Measurements from ENCODE around the gene PTPRM.

DNA sequence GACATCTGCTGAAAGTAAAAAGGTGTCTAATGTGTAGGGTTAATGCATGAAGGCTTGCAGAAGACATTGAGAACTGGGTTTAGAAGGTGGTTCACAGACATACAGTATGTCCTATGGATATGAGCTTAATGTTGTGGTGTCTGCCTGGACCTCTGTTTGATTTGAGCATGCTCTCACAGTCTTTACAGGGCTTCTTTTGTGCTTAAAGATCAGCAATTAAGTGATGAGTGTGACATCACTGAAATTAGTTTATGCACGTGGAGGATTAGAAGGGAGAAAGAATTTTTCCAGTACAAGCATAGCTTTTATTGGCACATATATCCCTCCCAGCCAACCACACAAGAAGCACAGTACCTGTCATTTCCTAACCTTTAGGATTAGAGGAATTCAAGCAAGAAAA is 674.6 kb downstream of the PTPRM start:
- TF ChIP-seq, protein P1, sequence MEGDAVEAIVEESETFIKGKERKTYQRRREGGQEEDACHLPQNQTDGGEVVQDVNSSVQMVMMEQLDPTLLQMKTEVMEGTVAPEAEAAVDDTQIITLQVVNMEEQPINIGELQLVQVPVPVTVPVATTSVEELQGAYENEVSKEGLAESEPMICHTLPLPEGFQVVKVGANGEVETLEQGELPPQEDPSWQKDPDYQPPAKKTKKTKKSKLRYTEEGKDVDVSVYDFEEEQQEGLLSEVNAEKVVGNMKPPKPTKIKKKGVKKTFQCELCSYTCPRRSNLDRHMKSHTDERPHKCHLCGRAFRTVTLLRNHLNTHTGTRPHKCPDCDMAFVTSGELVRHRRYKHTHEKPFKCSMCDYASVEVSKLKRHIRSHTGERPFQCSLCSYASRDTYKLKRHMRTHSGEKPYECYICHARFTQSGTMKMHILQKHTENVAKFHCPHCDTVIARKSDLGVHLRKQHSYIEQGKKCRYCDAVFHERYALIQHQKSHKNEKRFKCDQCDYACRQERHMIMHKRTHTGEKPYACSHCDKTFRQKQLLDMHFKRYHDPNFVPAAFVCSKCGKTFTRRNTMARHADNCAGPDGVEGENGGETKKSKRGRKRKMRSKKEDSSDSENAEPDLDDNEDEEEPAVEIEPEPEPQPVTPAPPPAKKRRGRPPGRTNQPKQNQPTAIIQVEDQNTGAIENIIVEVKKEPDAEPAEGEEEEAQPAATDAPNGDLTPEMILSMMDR (IDR thresholded peaks at IDR 0.05) = no peak
- no peak for TF ChIP-seq POLR2A (IDR thresholded peaks at IDR 0.05)
